Activated CD8-positive, alpha-beta memory T cell treated with anti-CD3 and anti-CD28 coated beads, Interleukin-2, amount 50 U/mL, for 24 hours (primary cell): ENCODE measurements around the gene FMN1.

Source experiments
- DNase-seq: peaks from one replicate; pipeline ENCODE4 v3.0.0-alpha.2; 2020; ENCODE audit errors: extremely low read depth

The FMN1 gene

GRCh38 chr15:33194704-33195670, at the start of gene FMN1:
Gene FMN1 (minus strand): TSS chr15:33194714. CDS start chr15:33154914, 39,800 bp downstream.
- peak; percentile 78 for DNase-seq

GRCh38 chr15:33243869-33244268, 49.4 kb upstream of the FMN1 start:
- DNase-seq, result no peak

GRCh38 chr15:33243393-33243792, 48.9 kb upstream of the FMN1 start:
- no peak for DNase-seq

GRCh38 chr15:33242669-33243191, 48.2 kb upstream of the FMN1 start:
- DNase-seq, result no peak

- DNase-seq, result no peak
These were observed 47.7 kb upstream of the FMN1 start for GRCh38 chr15:33242165-33242564.

- no peak for DNase-seq
These were observed 42.5 kb upstream of the FMN1 start for GRCh38 chr15:33236841-33237509.

- DNase-seq, result no peak
These were observed 39.5 kb upstream of the FMN1 start for GRCh38 chr15:33234020-33234461.

- DNase-seq, result peak; percentile 45
These were observed 32.2 kb upstream of the FMN1 start for GRCh38 chr15:33226559-33227181.

- no peak for DNase-seq
These were observed 23.6 kb upstream of the FMN1 start for GRCh38 chr15:33218071-33218491.

- DNase-seq, result no peak
These were observed 21.7 kb upstream of the FMN1 start for GRCh38 chr15:33215941-33216872.

- DNase-seq, result no peak
These were observed 16.8 kb upstream of the FMN1 start for GRCh38 chr15:33211176-33211808.

GRCh38 chr15:33209575-33210481, 15.3 kb upstream of the FMN1 start:
- no peak for DNase-seq

GRCh38 chr15:33207646-33208045, 13.1 kb upstream of the FMN1 start:
- DNase-seq, result no peak

- no peak for DNase-seq
These were observed 11.9 kb upstream of the FMN1 start for GRCh38 chr15:33206366-33206765.

- DNase-seq, result no peak
These were observed 10.4 kb upstream of the FMN1 start for GRCh38 chr15:33204926-33205325.

- no peak for DNase-seq
These were observed 9.6 kb upstream of the FMN1 start for GRCh38 chr15:33204087-33204486.

- DNase-seq, result peak; percentile 25
These were observed 7.1 kb upstream of the FMN1 start for GRCh38 chr15:33201491-33202231.

GRCh38 chr15:33200903-33201302, 6.4 kb upstream of the FMN1 start:
- no peak for DNase-seq

GRCh38 chr15:33200444-33200843, 5.9 kb upstream of the FMN1 start:
- DNase-seq, result no peak
